HEK293 (cell line): ENCODE data around the gene SEZ6L.

Experiments
- CTCF ChIA-PET: fragments of 350-600 bp; formaldehyde crosslinking; extraction: SDS; loops from one replicate; lab custom pipeline; 2021; ENCODE audit warnings: antibody characterized with exemption; lab: Yijun Ruan, JAX
- POLR2A ChIA-PET: fragments of 300-600 bp; formaldehyde crosslinking; extraction: SDS; loops from one replicate; lab custom pipeline; 2020; ENCODE audit warnings: antibody characterized with exemption, inconsistent platforms; lab: Yijun Ruan, JAX
- H3K27ac ChIP-seq: fragments of 200-500 bp; sonication (Bioruptor generic); 2 replicates; pipeline ENCODE4 v1.5.1; 2014; ENCODE audit warnings: low read depth, low read length, control low read depth, inconsistent platforms; ENCODE audit errors: extremely low read depth
- H3K36me3 ChIP-seq, 2 experiments: fragments of 200-500 bp in 1 of 2; sonication (Bioruptor generic) in 1 of 2; 1 replicate in 1 of 2; 2 replicates in 1 of 2; pipeline ENCODE4 v1.5.1; 2014 to 2017; ENCODE audit warnings: inconsistent platforms in 2 of 2, low read length in 2 of 2; ENCODE audit not compliant: control insufficient read depth in 2 of 2, insufficient read depth in 1 of 2
- H3K4me1 ChIP-seq: fragments of 200-500 bp; sonication (Bioruptor generic); 2 replicates; pipeline ENCODE4 v1.5.1; 2014; ENCODE audit warnings: mild to moderate bottlenecking, low read length, inconsistent platforms; ENCODE audit not compliant: control insufficient read depth, insufficient read depth
- H3K4me3 ChIP-seq: 2 replicates; pipeline ENCODE4 v1.5.1; 2011; ENCODE audit warnings: low read depth, mild to moderate bottlenecking, control low read depth, low read length, moderate library complexity
- H3K9me3 ChIP-seq: fragments of 200-500 bp; sonication (Bioruptor generic); 2 replicates; pipeline ENCODE4 v1.5.1; 2014; ENCODE audit warnings: low read depth, low read length, inconsistent platforms; ENCODE audit not compliant: control insufficient read depth, insufficient read depth
- GLIS1 ChIP-seq: fragments of 450-650 bp; formaldehyde crosslinking; IDR thresholded peaks from 2 replicates; pipeline ENCODE4 v1.5.1; 2016; ENCODE audit warnings: missing biosample characterization, missing genetic modification characterization
- KLF16 ChIP-seq: fragments of 450-650 bp; formaldehyde crosslinking; IDR thresholded peaks from 2 replicates; pipeline ENCODE4 v1.5.1; 2017; ENCODE audit warnings: missing biosample characterization, missing genetic modification characterization
- KLF17 ChIP-seq: fragments of 450-650 bp; formaldehyde crosslinking; IDR thresholded peaks from 2 replicates; pipeline ENCODE4 v1.5.1; 2016; ENCODE audit warnings: missing biosample characterization, missing genetic modification characterization
- RBAK ChIP-seq: fragments of 450-650 bp; formaldehyde crosslinking; IDR thresholded peaks from 2 replicates; pipeline ENCODE4 v1.5.1; 2016; ENCODE audit warnings: missing biosample characterization, missing genetic modification characterization
- SCRT2 ChIP-seq: fragments of 450-650 bp; formaldehyde crosslinking; IDR thresholded peaks from 2 replicates; pipeline ENCODE4 v1.5.1; 2016; ENCODE audit warnings: missing biosample characterization, missing genetic modification characterization
- WT1 ChIP-seq: fragments of 450-650 bp; formaldehyde crosslinking; IDR thresholded peaks from 2 replicates; pipeline ENCODE4 v1.5.1; 2016; ENCODE audit warnings: missing biosample characterization, missing genetic modification characterization
- ZBTB21 ChIP-seq: fragments of 450-650 bp; formaldehyde crosslinking; IDR thresholded peaks from 2 replicates; pipeline ENCODE4 v1.5.1; 2017; ENCODE audit warnings: missing biosample characterization, missing genetic modification characterization
- ZBTB6 ChIP-seq: fragments of 450-650 bp; formaldehyde crosslinking; IDR thresholded peaks from 2 replicates; pipeline ENCODE4 v1.5.1; 2017; ENCODE audit warnings: missing biosample characterization, missing genetic modification characterization
- ZBTB8A ChIP-seq: fragments of 450-650 bp; formaldehyde crosslinking; IDR thresholded peaks from 2 replicates; pipeline ENCODE4 v1.5.1; 2016; ENCODE audit warnings: missing biosample characterization, missing genetic modification characterization
- ZFHX2 ChIP-seq: fragments of 450-650 bp; formaldehyde crosslinking; conservative IDR thresholded peaks from 2 replicates; pipeline ENCODE4 v1.5.1; 2016; ENCODE audit warnings: missing biosample characterization, missing genetic modification characterization
- ZFP69B ChIP-seq: fragments of 450-650 bp; formaldehyde crosslinking; IDR thresholded peaks from 2 replicates; pipeline ENCODE4 v1.5.1; 2016; ENCODE audit warnings: missing biosample characterization, missing genetic modification characterization
- ZIC2 ChIP-seq: fragments of 450-650 bp; formaldehyde crosslinking; IDR thresholded peaks from 2 replicates; pipeline ENCODE4 v1.5.1; 2016; ENCODE audit warnings: missing biosample characterization, missing genetic modification characterization
- ZNF121 ChIP-seq: fragments of 450-650 bp; formaldehyde crosslinking; IDR thresholded peaks from 2 replicates; pipeline ENCODE4 v1.5.1; 2016; ENCODE audit warnings: missing biosample characterization, missing genetic modification characterization
- ZNF155 ChIP-seq: fragments of 450-650 bp; formaldehyde crosslinking; IDR thresholded peaks from 2 replicates; pipeline ENCODE4 v1.5.1; 2016; ENCODE audit warnings: missing biosample characterization, missing genetic modification characterization
- ZNF18 ChIP-seq: fragments of 450-650 bp; formaldehyde crosslinking; IDR thresholded peaks from 2 replicates; pipeline ENCODE4 v1.5.1; 2016; ENCODE audit warnings: missing biosample characterization, missing genetic modification characterization
- ZNF354C ChIP-seq: fragments of 450-650 bp; formaldehyde crosslinking; IDR thresholded peaks from 2 replicates; pipeline ENCODE4 v1.5.1; 2016; ENCODE audit warnings: missing biosample characterization, missing genetic modification characterization, low read depth, borderline replicate concordance
- ZNF366 ChIP-seq: fragments of 450-650 bp; formaldehyde crosslinking; conservative IDR thresholded peaks from 2 replicates; pipeline ENCODE4 v1.5.1; 2016; ENCODE audit warnings: missing biosample characterization, missing genetic modification characterization
- ZNF37A ChIP-seq: fragments of 450-650 bp; IDR thresholded peaks from 2 replicates; pipeline ENCODE4 v1.5.1; 2018; ENCODE audit warnings: missing biosample characterization, missing genetic modification characterization
- ZNF394 ChIP-seq: fragments of 450-650 bp; formaldehyde crosslinking; IDR thresholded peaks from 2 replicates; pipeline ENCODE4 v1.5.1; 2016; ENCODE audit warnings: missing biosample characterization, missing genetic modification characterization, mild to moderate bottlenecking, moderate library complexity, borderline replicate concordance
- ZNF449 ChIP-seq: fragments of 450-650 bp; formaldehyde crosslinking; IDR thresholded peaks from 2 replicates; pipeline ENCODE4 v1.5.1; 2017; ENCODE audit warnings: missing biosample characterization, mild to moderate bottlenecking, missing genetic modification characterization, moderate library complexity
- ZNF521 ChIP-seq: fragments of 450-650 bp; formaldehyde crosslinking; IDR thresholded peaks from 2 replicates; pipeline ENCODE4 v1.5.1; 2017; ENCODE audit warnings: missing biosample characterization, mild to moderate bottlenecking, missing genetic modification characterization
- ZNF530 ChIP-seq: fragments of 450-650 bp; formaldehyde crosslinking; IDR thresholded peaks from 2 replicates; pipeline ENCODE4 v1.5.1; 2016; ENCODE audit warnings: low read depth, missing biosample characterization, missing genetic modification characterization
- ZNF623 ChIP-seq: fragments of 450-650 bp; formaldehyde crosslinking; IDR thresholded peaks from 2 replicates; pipeline ENCODE4 v1.5.1; 2016; ENCODE audit warnings: missing biosample characterization, missing genetic modification characterization
- ZNF658 ChIP-seq: fragments of 450-650 bp; formaldehyde crosslinking; IDR thresholded peaks from 2 replicates; pipeline ENCODE4; 2016; ENCODE audit warnings: missing biosample characterization, missing genetic modification characterization
- ZNF670 ChIP-seq: fragments of 450-650 bp; formaldehyde crosslinking; IDR thresholded peaks from 2 replicates; pipeline ENCODE4 v1.5.1; 2016; ENCODE audit warnings: missing biosample characterization, missing genetic modification characterization, low read depth
- ZNF76 ChIP-seq: fragments of 450-650 bp; formaldehyde crosslinking; IDR thresholded peaks from 2 replicates; pipeline ENCODE4; 2016; ENCODE audit warnings: low read depth, missing biosample characterization, missing genetic modification characterization, borderline replicate concordance

Gene SEZ6L

GRCh38 chr22:26418620-26419019 is 249.4 kb downstream of the SEZ6L start:
- H3K4me1 ChIP-seq, result no peaks in the 10 kb centered on the region
- no peak overlapping the region for H3K4me3 ChIP-seq
- no peaks in the 10 kb centered on the region for H3K9me3 ChIP-seq
- no peaks in the 10 kb centered on the region for H3K36me3 ChIP-seq
- CTCF ChIA-PET, result interaction anchor here (2.5 kb wide), 1 partner anchor 42 kb away, joined by 13 read pairs; no protein-coding TSS in a partner anchor
- no peak overlapping the region for H3K27ac ChIP-seq
- POLR2A ChIA-PET, result no interaction called here
- TF ChIP-seq ZNF670 (no peak), ZNF623 (tag by site-specific recombination) (no peak), ZIC2 (no peak), ZBTB6 (tag by site-specific recombination) (no peak), ZFHX2 (tag by site-specific recombination) (peak; percentile 60)

GRCh38 chr22:26426924-26427323 is 257.7 kb downstream of the SEZ6L start:
- Histone ChIP-seq H3K4me3 (no peak overlapping the region), H3K4me1 (no peaks in the 10 kb centered on the region; the same call in 1 of the 2 replicates), H3K9me3 (no peaks in the 10 kb centered on the region), H3K27ac (no peak overlapping the region), H3K36me3 (no peaks in the 10 kb centered on the region)
- ChIA-PET CTCF (no interaction called here), POLR2A (no interaction called here)
- TF ChIP-seq WT1 (tag by site-specific recombination) (no peak), ZNF76 (tag by site-specific recombination) (peak; percentile 89)

GRCh38 chr22:26428515-26429457 is 259.5 kb downstream of the SEZ6L start, which contains the start of gene ASPHD2:
Gene ASPHD2 (plus strand): TSS chr22:26429260. CDS start chr22:26433616, 4,356 bp downstream.
- ChIA-PET POLR2A (interaction anchor here (1.0 kb wide), 1 partner anchor 12 kb away, joined by 4 read pairs; no protein-coding TSS in a partner anchor), CTCF (interaction anchor here (0.5 to 1.6 kb wide), 2 partner anchors 28 to 31 kb away, joined by 4 to 5 read pairs; no protein-coding TSS in a partner anchor)
- Histone ChIP-seq H3K9me3 (no peaks in the 10 kb centered on the region), H3K27ac (peak within 1 kb of the TSS; percentile 27; the same call in 1 of the 2 replicates), H3K4me3 (peak within 1 kb of the TSS; percentile 49), H3K4me1 (no peaks in the 10 kb centered on the region; the same call in 1 of the 2 replicates), H3K36me3 (peaks cover 0 to 5% of the 10 kb centered on the region in 2 experiments; a peak in 1 of 3 replicates)
- no peak for TF ChIP-seq ZNF37A (tag by site-specific recombination)
- no peak for TF ChIP-seq ZNF354C (tag by site-specific recombination)
- TF ChIP-seq KLF16 (tag by site-specific recombination), result peak; percentile 48; the same call in 1 of the 2 replicates
- no peak for TF ChIP-seq ZNF18 (tag by site-specific recombination)
- TF ChIP-seq ZNF530 (tag by site-specific recombination), result no peak
- TF ChIP-seq ZNF121 (tag by site-specific recombination), result no peak
- peak; percentile 57; the same call in 1 of the 2 replicates for TF ChIP-seq KLF17 (tag by site-specific recombination)
- TF ChIP-seq ZNF521, result no peak
- no peak for TF ChIP-seq SCRT2 (tag by site-specific recombination)
- 0 out of 2 replicates have a peak, but pooled peaks have one; percentile 27 for TF ChIP-seq ZBTB21 (tag by site-specific recombination)
- peak; percentile 68; the same call in 1 of the 2 replicates for TF ChIP-seq ZFP69B (tag by site-specific recombination)
- TF ChIP-seq ZNF155 (tag by site-specific recombination), result no peak
- no peak for TF ChIP-seq ZNF658 (tag by site-specific recombination)
- TF ChIP-seq ZNF366 (tag by site-specific recombination), result peak; percentile 87
- TF ChIP-seq RBAK (tag by site-specific recombination), result no peak
- TF ChIP-seq ZNF394 (tag by site-specific recombination), result no peak
- peak; percentile 61; the same call in 1 of the 2 replicates for TF ChIP-seq ZNF449 (tag by site-specific recombination)
- TF ChIP-seq GLIS1, result peak; percentile 71; the same call in 1 of the 2 replicates
- peak; percentile 97 for TF ChIP-seq ZBTB8A
